Left cardiac atrium (tissue), 4 donors: ENCODE results near the gene GLS. TPM values are rescaled to one million over a fixed set of nuclear protein-coding genes. Genes with fewer than 3 reads are reported as not detected.
A peak's percentile ranks its signal among the peaks of the same experiment; 100 is the strongest.
"Not testable (repeated sequence)": the region's sequence is repeated elsewhere in the genome, so short reads cannot be mapped to it uniquely, and the experiment has no call there.

Experiments used
- ATAC-seq, 2 donors: fragments of 200-7000 bp; cut with Tn5 transposase; one replicate each; pipeline ENCODE4 v1.9.1; 2020; ENCODE audit warnings: mild to moderate bottlenecking in 2 of 2, moderate library complexity in 2 of 2
- DNase-seq: peaks from one replicate; pipeline ENCODE4 v3.0.0-alpha.2; 2020
- intact Hi-C, 2 donors: fragments of 100-400 bp; cut with DNase I; formaldehyde crosslinking; loops; one replicate each; pipeline versions ENCODE4 v1.14.1 to v1.15.1; 2022 to 2023
- long read RNA-seq: library from polyadenylated mRNA; unstranded; transcript quantifications from one replicate; pipeline ENCODE4 v2.0.0, GENCODE V29; 2021
- total RNA-seq, 2 donors: library from RNA; stranded (reverse); fragmentation: NEBNext Ultra II Directional; extraction: Animal tissue kit (Norgen Biotek cat#: 25700); gene quantifications; one replicate each; pipeline ENCODE4 v1.2.1, GENCODE V29; 2021
- donor health status: DM: no; HTN: yes; CAD: no.
- donor health status: DM: no; HTN: yes; CAD: no; lungs with severe emphysema.
- donor health status: DM: yes; HTN: yes; CAD: no.
- donor health status: Dilated cardiomyopathy.

GLS gene
- 10 to 100 TPM; 81.8 to 92.6 TPM for total RNA-seq
- long read RNA-seq, full-length matches to known transcripts = 5 of 9 reads
- long read RNA-seq, partial matches to known transcripts = 1 of 9 reads
- long read RNA-seq, other reads (novel, unspliced or antisense) = 3 of 9 reads

- peak; percentile 95 to 96 for ATAC-seq
- intact Hi-C loops = no loop called here
Observed at GRCh38 chr2:190880378-190881083, at the start of gene GLS. Gene GLS, plus strand, starts transcription at chr2:190880821. Its CDS starts 264 bp downstream, at chr2:190881085.

GRCh38 chr2:190831941-190832340 lies 48.7 kb upstream of the GLS start:
- ATAC-seq (no peak), DNase-seq (no peak)
- intact Hi-C loops = no loop called here

More at GRCh38 chr2:190880378-190881083, at the start of gene GLS:
- peak; percentile 95 for DNase-seq

- peak in 1 of 2 donors; percentile 45 for ATAC-seq
- intact Hi-C loops = no loop called here
Observed at GRCh38 chr2:190834890-190835208, 45.8 kb upstream of the GLS start.

GRCh38 chr2:190835303-190835930 lies 45.2 kb upstream of the GLS start:
- ATAC-seq (peak; percentile 92 to 98), DNase-seq (peak; percentile 58)
- intact Hi-C loops = no loop called here

More at GRCh38 chr2:190834890-190835208, 45.8 kb upstream of the GLS start:
- no peak for DNase-seq

GRCh38 chr2:190836767-190837166 lies 43.9 kb upstream of the GLS start:
- no peak for ATAC-seq
- intact Hi-C loops = no loop called here

GRCh38 chr2:190837420-190837819 lies 43.2 kb upstream of the GLS start:
- DNase-seq = no peak
- intact Hi-C loops = no loop called here
- ATAC-seq = no peak

More at GRCh38 chr2:190836767-190837166, 43.9 kb upstream of the GLS start:
- no peak for DNase-seq

- intact Hi-C loops = no loop called here
- ATAC-seq = no peak
Observed at GRCh38 chr2:190837952-190838361, 42.7 kb upstream of the GLS start.

GRCh38 chr2:190838492-190838910 lies 42.1 kb upstream of the GLS start:
- DNase-seq = no peak
- no peak for ATAC-seq
- intact Hi-C loops = no loop called here

More at GRCh38 chr2:190837952-190838361, 42.7 kb upstream of the GLS start:
- DNase-seq = no peak

- intact Hi-C loops = no loop called here
- DNase-seq (no peak), ATAC-seq (no peak)
Observed at GRCh38 chr2:190840569-190841172, 40.0 kb upstream of the GLS start.

- DNase-seq (no peak), ATAC-seq (peak in 1 of 2 donors; percentile 73)
- intact Hi-C loops = no loop called here
Observed at GRCh38 chr2:190841707-190842505, 38.7 kb upstream of the GLS start.

- no peak for DNase-seq
- ATAC-seq = no peak
- intact Hi-C loops = no loop called here
Observed at GRCh38 chr2:190842606-190843104, 38.0 kb upstream of the GLS start.

GRCh38 chr2:190843890-190844699 lies 36.5 kb upstream of the GLS start:
- ATAC-seq (no peak), DNase-seq (no peak)
- intact Hi-C loops = no loop called here

GRCh38 chr2:190844700-190845401 lies 35.8 kb upstream of the GLS start:
- intact Hi-C loops = loop anchor here in 1 of 2 donors (5.0 kb wide), 1 partner anchor 177 kb away; no protein-coding TSS in a partner anchor
- no peak for DNase-seq
- ATAC-seq = no peak

GRCh38 chr2:190846746-190847145 lies 33.9 kb upstream of the GLS start:
- intact Hi-C loops = loop anchor here in 1 of 2 donors (5.0 kb wide), 1 partner anchor 176 kb away; no protein-coding TSS in a partner anchor
- DNase-seq (no peak), ATAC-seq (no peak)

- intact Hi-C loops = loop anchor here in 1 of 2 donors (5.0 kb wide), 1 partner anchor 175 kb away; no protein-coding TSS in a partner anchor
- no peak for DNase-seq
- ATAC-seq = peak; percentile 38 to 45
Observed at GRCh38 chr2:190847504-190848081, 33.0 kb upstream of the GLS start.

GRCh38 chr2:190849774-190850173 lies 30.8 kb upstream of the GLS start:
- intact Hi-C loops = loop anchor here in 1 of 2 donors (5.0 to 10.0 kb wide), 2 partner anchors 115 to 173 kb away; no protein-coding TSS in a partner anchor
- DNase-seq = peak; percentile 43
- ATAC-seq = peak in 1 of 2 donors; percentile 76

GRCh38 chr2:190853022-190853421 lies 27.6 kb upstream of the GLS start:
- intact Hi-C loops = loop anchor here in 1 of 2 donors (10.0 kb wide), 1 partner anchor 112 kb away; no protein-coding TSS in a partner anchor
- not testable (repeated sequence) for DNase-seq, ATAC-seq
